ENCODE measurements around the gene TBC1D14. TPM values are rescaled to one million over a fixed set of nuclear protein-coding genes. Genes with fewer than 3 reads are reported as not detected.

The TBC1D14 gene
- total and polyA plus RNA-seq, 9 of the 15 experiments (the other 6 are each of a cell fraction or from before 2014, with no cell fraction given): 2.1 to 59.6 (median 44.8) TPM

GRCh38 chr4:6926681-6927478, 17.3 kb downstream of the TBC1D14 start:
- in situ Hi-C loops (cut with MboI): no loop called here
- TF ChIP-seq ZNF316 (IDR thresholded peaks at IDR 0.05): peak; percentile 39; the same call in 1 of the 2 replicates
- no peak for TF ChIP-seq ZNF77 (CRISPR knock-in tag; IDR thresholded peaks at IDR 0.05)
- peak; percentile 27; the same call in 1 of the 2 replicates for TF ChIP-seq ARID1B (IDR thresholded peaks at IDR 0.05)
- TF ChIP-seq HSF4 (CRISPR knock-in tag; IDR thresholded peaks at IDR 0.05; ENCODE audit: borderline replicate concordance): no peak
- TF ChIP-seq E2F6 (IDR thresholded peaks at IDR 0.05; ENCODE audit: borderline replicate concordance in 1 of 2, extremely low read depth in 1 of 2, insufficient read depth in 1 of 2, insufficient read length in 1 of 2, low read depth in 1 of 2, low read length in 1 of 2, poor library complexity in 1 of 2, severe bottlenecking in 1 of 2): peak in 1 of 2 experiments; percentile 14
- TF ChIP-seq TCF3 (CRISPR knock-in tag; IDR thresholded peaks at IDR 0.05): 0 out of 2 replicates have a peak, but pooled peaks have one; percentile 16
- TF ChIP-seq BACH1 (tag; IDR thresholded peaks at IDR 0.05): no peak
- 0 out of 2 replicates have a peak, but pooled peaks have one; percentile 16 for TF ChIP-seq CBFA2T3 (IDR thresholded peaks at IDR 0.05)
- peak; percentile 64; the same call in 1 of the 2 replicates for TF ChIP-seq ESRRA (IDR thresholded peaks at IDR 0.05; ENCODE audit: borderline replicate concordance, low read depth)
- TF ChIP-seq KDM1A (IDR thresholded peaks at IDR 0.05): peak; percentile 16 to 61; a peak in 2 of 4 replicates
- TF ChIP-seq ZNF592 (IDR thresholded peaks at IDR 0.05): 0 out of 2 replicates have a peak, but pooled peaks have one; percentile 22
- 0 out of 2 replicates have a peak, but pooled peaks have one; percentile 1 for TF ChIP-seq SMAD4 (CRISPR knock-in tag; conservative IDR thresholded peaks at IDR 0.05)
- no peak for TF ChIP-seq MECOM (CRISPR knock-in tag; IDR thresholded peaks at IDR 0.05)
- 0 out of 4 replicates have a peak, but pooled peaks of 1 of the 2 experiments have one; percentile 28 for TF ChIP-seq MNT (conservative IDR thresholded peaks at IDR 0.05)

More at GRCh38 chr4:6926681-6927478, 17.3 kb downstream of the TBC1D14 start:
- peaks cover 88% of the 10 kb centered on the region for H3K79me2 ChIP-seq (ENCODE audit: control insufficient read depth, insufficient read depth, low read length)
- peak; percentile 64 to 81 (median 78) for DNase-seq (ENCODE audit: extremely low read depth in 1 of 4, low spot score in 3 of 4)
- H3K4me1 ChIP-seq (replicated peaks in 1 of 2; ENCODE audit: control insufficient read depth in 2 of 2, insufficient read depth in 2 of 2, low read length in 2 of 2): peaks cover 28 to 40% of the 10 kb centered on the region in 2 experiments
- no peaks in the 10 kb centered on the region for H3K27me3 ChIP-seq (ENCODE audit: control insufficient read depth in 2 of 2, insufficient read depth in 2 of 2, low read length in 2 of 2)
- H3K27ac ChIP-seq (ENCODE audit: extremely low read depth, low read depth, low read length): no peak overlapping the region; the same call in 2 of the 3 replicates
- BruUV-seq (replicated peaks): no TSS peak
- H3K9me1 ChIP-seq (ENCODE audit: control insufficient read depth, insufficient read depth, low read length): peaks cover 15% of the 10 kb centered on the region
- CTCF ChIA-PET (ENCODE audit: low intra/inter-chr PET ratio): no interaction called here
- ATAC-seq: peak; percentile 87
- peaks cover 92% of the 10 kb centered on the region; the same call in 2 of the 3 replicates for H3K36me3 ChIP-seq (ENCODE audit: control insufficient read depth, insufficient read depth, low read length)
- H2AFZ ChIP-seq (ENCODE audit: low read depth, low read length): no peak overlapping the region
- H3K4me3 ChIP-seq: no peak overlapping the region
- H3K9me3 ChIP-seq (replicated peaks; ENCODE audit: control insufficient read depth, insufficient read depth, low read depth, low read length): no peaks in the 10 kb centered on the region
- intact Hi-C loops (cut with micrococcal nuclease): no loop called here
- peak overlapping the region in 1 of 2 experiments; percentile 31; a peak in 1 of 4 replicates for H3K9ac ChIP-seq (ENCODE audit: insufficient read depth in 1 of 2, low read depth in 2 of 2, low read length in 2 of 2)
- peak; percentile 85 for FAIRE-seq
- WGBS (ENCODE audit: insufficient coverage, low coverage, missing lambda C conversion rate): 29% methylated on average over 13 of the region's 13 CpGs
- peak overlapping the region; percentile 34; the same call in 1 of the 2 replicates for H3K4me2 ChIP-seq (ENCODE audit: insufficient read depth, low read length)
- peaks cover 62% of the 10 kb centered on the region for H4K20me1 ChIP-seq (replicated peaks; ENCODE audit: control insufficient read depth, insufficient read depth, low read length)
- POLR2A ChIA-PET: interaction anchor here (0.5 to 3.1 kb wide), 9 partner anchors 7 to 88 kb away, joined by 3 to 28 read pairs (median 5); partner anchors contain the start of gene TBC1D14

Measured in K562 (cell line).